PC-3 (cell line): ENCODE measurements around the gene GOLGA1. TPM values are rescaled to one million over a fixed set of nuclear protein-coding genes. Genes with fewer than 3 reads are reported as not detected.
A peak's percentile ranks its signal among the peaks of the same experiment; 100 is the strongest.

Source experiments
- ATAC-seq: fragments of 200-7000 bp; cut with Tn5 transposase; 2 replicates; pipeline ENCODE4 v1.9.1; 2020; ENCODE audit warnings: mild to moderate bottlenecking, moderate library complexity
- BruUV-seq: library from RNA; stranded (reverse); fragments of 400-500 nt; replicated peaks from 2 replicates; lab custom pipeline; 2021; lab: Mats Ljungman, UMichigan
- CTCF ChIA-PET: fragments of 300-600 bp; sonication (Branson Sonifier 250); formaldehyde crosslinking; loops from one replicate; lab custom pipeline; 2022; ENCODE audit warnings: antibody characterized with exemption; lab: Charles Lee
- POLR2A ChIA-PET: fragments of 300-600 bp; sonication (Branson Sonifier 250); formaldehyde crosslinking; loops from one replicate; lab custom pipeline; 2022; ENCODE audit warnings: antibody characterized with exemption; ENCODE audit not compliant: unreplicated experiment; lab: Charles Lee
- DNase-seq: peaks from one replicate; pipeline ENCODE4 v3.0.0-alpha.2; 2015
- H2AFZ ChIP-seq: fragments of 300-600 bp; sonication (generic); 2 replicates; pipeline ENCODE4 v1.6.0; 2016; ENCODE audit warnings: antibody characterized with exemption, low read length
- H3F3A ChIP-seq: fragments of 300-600 bp; sonication (generic); one replicate; pipeline ENCODE4 v1.6.0; 2017; ENCODE audit warnings: antibody characterized with exemption, low read length, control low read depth, mild to moderate bottlenecking; ENCODE audit not compliant: unreplicated experiment
- H3K27ac ChIP-seq: fragments of 300-600 bp; sonication (generic); 2 replicates; pipeline ENCODE4 v1.5.1; 2016; ENCODE audit warnings: mild to moderate bottlenecking, low read length
- H3K27me3 ChIP-seq: fragments of 300-600 bp; sonication (generic); 2 replicates; pipeline ENCODE4 v1.6.1; 2016; ENCODE audit warnings: low read length, mixed read lengths
- H3K36me3 ChIP-seq: fragments of 300-600 bp; sonication (generic); 2 replicates; pipeline ENCODE4 v1.6.1; 2016; ENCODE audit warnings: low read depth, mixed run types, low read length, mixed read lengths
- H3K4me1 ChIP-seq: fragments of 300-600 bp; sonication (generic); 2 replicates; pipeline ENCODE4 v1.5.1; 2016; ENCODE audit warnings: low read length; ENCODE audit not compliant: insufficient read depth
- H3K4me2 ChIP-seq: fragments of 300-600 bp; sonication (generic); 2 replicates; pipeline ENCODE4 v1.6.0; 2016; ENCODE audit warnings: low read length
- H3K4me3 ChIP-seq: fragments of 300-600 bp; sonication (generic); 2 replicates; pipeline ENCODE4 v1.5.1; 2016; ENCODE audit warnings: mild to moderate bottlenecking, low read length, mixed read lengths
- H3K79me2 ChIP-seq: fragments of 300-600 bp; sonication (generic); 2 replicates; pipeline ENCODE4 v1.6.1; 2017; ENCODE audit warnings: low read length, mixed read lengths
- H3K9ac ChIP-seq: fragments of 300-600 bp; sonication (generic); 2 replicates; pipeline ENCODE4 v1.6.0; 2016; ENCODE audit warnings: mild to moderate bottlenecking, low read length
- H3K9me2 ChIP-seq: fragments of 300-600 bp; sonication (generic); replicated peaks from 2 replicates; pipeline ENCODE4 v1.6.1; 2016; ENCODE audit warnings: mixed run types, low read length, mixed read lengths
- H3K9me3 ChIP-seq: fragments of 300-600 bp; sonication (generic); 2 replicates; pipeline ENCODE4 v1.6.1; 2016; ENCODE audit warnings: low read length, mixed read lengths
- H4K20me1 ChIP-seq: fragments of 300-600 bp; sonication (generic); 2 replicates; pipeline ENCODE4 v1.6.1; 2016; ENCODE audit warnings: low read length, mixed read lengths
- CTCF ChIP-seq: fragments of 300-600 bp; sonication (generic); conservative IDR thresholded peaks from 2 replicates; pipeline ENCODE4 v1.5.1; 2017; ENCODE audit warnings: antibody characterized with exemption, low read depth, mild to moderate bottlenecking, low read length
- EZH2 ChIP-seq: fragments of 300-600 bp; sonication (generic); IDR thresholded peaks from one replicate; pipeline ENCODE4 v1.6.1; 2017; ENCODE audit warnings: antibody characterized with exemption, mild to moderate bottlenecking, low read length; ENCODE audit not compliant: unreplicated experiment
- EZH2phosphoT487 ChIP-seq: fragments of 300-600 bp; sonication (generic); IDR thresholded peaks from 2 replicates; pipeline ENCODE4 v1.6.1; 2018; ENCODE audit warnings: mild to moderate bottlenecking, antibody characterized with exemption, low read length, borderline replicate concordance
- intact Hi-C: fragments of 100-400 bp; cut with micrococcal nuclease; formaldehyde crosslinking; loops from 2 replicates; pipeline ENCODE4 v1.9.0; 2023
- total RNA-seq: library from RNA; depleted of rRNA; stranded (reverse); fragments of >200 nt; gene quantifications from 2 replicates; pipeline ENCODE4 v1.2.3, GENCODE V29; 2014

Gene GOLGA1
- total RNA-seq, 1 experiment from 2014 or later = 8.6 TPM

- intact Hi-C loops = no loop called here
- Histone ChIP-seq H3K79me2 (peaks cover 31% of the 10 kb centered on the region), H3K27me3 (no peaks in the 10 kb centered on the region)
Observed at GRCh38 chr9:124855944-124856765, 84.7 kb downstream of the GOLGA1 start.

GRCh38 chr9:124855566-124855943, 85.3 kb downstream of the GOLGA1 start:
- Histone ChIP-seq H3K4me1 (peaks cover 20% of the 10 kb centered on the region), H3F3A (peaks cover 13% of the 10 kb centered on the region), H2AFZ (no peak overlapping the region), H4K20me1 (peaks cover 34% of the 10 kb centered on the region), H3K9me3 (no peaks in the 10 kb centered on the region), H3K4me2 (no peak overlapping the region), H3K79me2 (peaks cover 25% of the 10 kb centered on the region), H3K9ac (no peak overlapping the region), H3K36me3 (peaks cover 35% of the 10 kb centered on the region), H3K4me3 (no peak overlapping the region), H3K27ac (no peak overlapping the region), H3K27me3 (no peaks in the 10 kb centered on the region), H3K9me2 (no peaks in the 10 kb centered on the region)
- BruUV-seq = no TSS peak
- CTCF ChIA-PET = interaction anchor here (4.4 kb wide), 1 partner anchor 84 kb away, joined by 58 read pairs; the partner anchor contains the start of gene NR6A1
- POLR2A ChIA-PET = no interaction called here
- no peak for ATAC-seq
- no peak for DNase-seq
- TF ChIP-seq EZH2phosphoT487 = no peak
- no peak for TF ChIP-seq CTCF
- no peak for TF ChIP-seq EZH2
- intact Hi-C loops = no loop called here

More at GRCh38 chr9:124855944-124856765, 84.7 kb downstream of the GOLGA1 start:
- peak; percentile 25 for ATAC-seq
- no peak overlapping the region for H3K27ac ChIP-seq
- no peaks in the 10 kb centered on the region for H3K9me3 ChIP-seq
- BruUV-seq = no TSS peak
- no peak overlapping the region for H2AFZ ChIP-seq
- POLR2A ChIA-PET = no interaction called here
- H3K4me2 ChIP-seq = no peak overlapping the region
- H3K9me2 ChIP-seq = no peaks in the 10 kb centered on the region
- DNase-seq = peak; percentile 49
- no peak overlapping the region for H3K4me3 ChIP-seq
- no peak overlapping the region for H3K9ac ChIP-seq
- TF ChIP-seq EZH2phosphoT487 (no peak), CTCF (peak; percentile 50)
- CTCF ChIA-PET = interaction anchor here (1.0 to 4.4 kb wide), 3 partner anchors 77 to 84 kb away, joined by 3 to 58 read pairs (median 5); partner anchors contain the start of gene NR6A1
- peaks cover 41% of the 10 kb centered on the region for H3K36me3 ChIP-seq
- H3F3A ChIP-seq = peaks cover 13% of the 10 kb centered on the region
- H4K20me1 ChIP-seq = peaks cover 40% of the 10 kb centered on the region
- H3K4me1 ChIP-seq = peaks cover 20% of the 10 kb centered on the region

GRCh38 chr9:124854822-124855221, 86.1 kb downstream of the GOLGA1 start:
- H3K9ac ChIP-seq = no peak overlapping the region
- TF ChIP-seq CTCF (no peak), EZH2 (no peak), EZH2phosphoT487 (no peak)
- H2AFZ ChIP-seq = no peak overlapping the region
- H3K79me2 ChIP-seq = peaks cover 18% of the 10 kb centered on the region
- peaks cover 28% of the 10 kb centered on the region for H3K36me3 ChIP-seq
- intact Hi-C loops = no loop called here
- no peaks in the 10 kb centered on the region for H3K9me2 ChIP-seq
- H3K9me3 ChIP-seq = no peaks in the 10 kb centered on the region
- H3K27me3 ChIP-seq = no peaks in the 10 kb centered on the region
- no TSS peak for BruUV-seq
- ATAC-seq (no peak), DNase-seq (no peak)
- ChIA-PET CTCF (interaction anchor here (4.4 kb wide), 1 partner anchor 83 kb away, joined by 58 read pairs; the partner anchor contains the start of gene NR6A1), POLR2A (no interaction called here)
- peaks cover 13% of the 10 kb centered on the region for H3F3A ChIP-seq
- H3K4me1 ChIP-seq = peaks cover 12% of the 10 kb centered on the region; the same call in 1 of the 2 replicates
- H3K4me2 ChIP-seq = no peak overlapping the region
- H4K20me1 ChIP-seq = peaks cover 26% of the 10 kb centered on the region
- no peak overlapping the region for H3K27ac ChIP-seq
- H3K4me3 ChIP-seq = no peak overlapping the region
